GM12878 (cell line): ENCODE results near the gene GUCY1A2.

Experiments
- CTCF ChIP-seq, 3 experiments: IDR thresholded peaks in 2 of 3; conservative IDR thresholded peaks in 1 of 3; 2 replicates each; pipeline ENCODE4 v1.5.1; 2011; ENCODE audit warnings: low read depth in 3 of 3, low read length in 3 of 3, mild to moderate bottlenecking in 3 of 3, control low read depth in 2 of 3, moderate library complexity in 2 of 3, inconsistent platforms in 1 of 3, mixed read lengths in 1 of 3; ENCODE audit not compliant: control insufficient read depth in 2 of 3, insufficient read depth in 1 of 3; ENCODE audit errors: extremely low read depth in 1 of 3
- HDAC6 ChIP-seq: fragments of 200-600 bp; sonication (generic); IDR thresholded peaks from one replicate; pipeline ENCODE4 v1.8.0; 2017; ENCODE audit warnings: antibody characterized with exemption; ENCODE audit not compliant: unreplicated experiment
- JUNB ChIP-seq: IDR thresholded peaks from 2 replicates; pipeline ENCODE4 v1.6.1; 2016; ENCODE audit warnings: antibody characterized with exemption, mild to moderate bottlenecking
- JUND ChIP-seq: IDR thresholded peaks from 2 replicates; pipeline ENCODE4 v1.6.1; 2012; ENCODE audit warnings: low read depth, mild to moderate bottlenecking, low read length, improper control_type of control experiment, moderate library complexity
- POLR2AphosphoS5 ChIP-seq: IDR thresholded peaks from 2 replicates; pipeline ENCODE4 v1.6.1; 2011; ENCODE audit warnings: mild to moderate bottlenecking, low read length, inconsistent platforms
- SIN3A ChIP-seq: IDR thresholded peaks from 2 replicates; pipeline ENCODE4 v1.6.1; 2012; ENCODE audit warnings: low read depth, low read length, improper control_type of control experiment
- SREBF2 ChIP-seq: IDR thresholded peaks from 2 replicates; pipeline ENCODE4 v1.6.1; 2012; ENCODE audit warnings: mild to moderate bottlenecking, low read length
- YY1 ChIP-seq: IDR thresholded peaks from 2 replicates; pipeline ENCODE4 v1.6.1; 2011; ENCODE audit warnings: low read depth, mild to moderate bottlenecking, low read length

- TF ChIP-seq JUND (no peak), JUNB (no peak), YY1 (no peak), CTCF (IDR thresholded peaks at IDR 0.05 in 2 of 3, conservative IDR thresholded peaks at IDR 0.05 in 1 of 3; ENCODE audit: control insufficient read depth in 2 of 3, extremely low read depth in 1 of 3, insufficient read depth in 1 of 3, low read depth in 3 of 3, low read length in 3 of 3) (no peak), HDAC6 (no peak), SIN3A (no peak), POLR2AphosphoS5 (no peak), SREBF2 (no peak)
Observed at GRCh38 chr11:106959386-106959785, 58.9 kb downstream of the GUCY1A2 start.
